Activated T-helper 1 cell treated with anti-CD3 and anti-CD28 coated beads, Interleukin-2, amount 50 U/mL, for 16 hours (primary cell): ENCODE measurements around the gene RNU7-1.

Source experiments
- DNase-seq, 2 donors: peaks; one replicate each; pipeline ENCODE4 v3.0.0-alpha.2; 2020; ENCODE audit warnings: low read depth in 1 of 2, low spot score in 1 of 2

Gene RNU7-1

GRCh38 chr12:6936636-6937480 lies 6.8 kb upstream of the RNU7-1 start:
- DNase-seq = no peak

DNA sequence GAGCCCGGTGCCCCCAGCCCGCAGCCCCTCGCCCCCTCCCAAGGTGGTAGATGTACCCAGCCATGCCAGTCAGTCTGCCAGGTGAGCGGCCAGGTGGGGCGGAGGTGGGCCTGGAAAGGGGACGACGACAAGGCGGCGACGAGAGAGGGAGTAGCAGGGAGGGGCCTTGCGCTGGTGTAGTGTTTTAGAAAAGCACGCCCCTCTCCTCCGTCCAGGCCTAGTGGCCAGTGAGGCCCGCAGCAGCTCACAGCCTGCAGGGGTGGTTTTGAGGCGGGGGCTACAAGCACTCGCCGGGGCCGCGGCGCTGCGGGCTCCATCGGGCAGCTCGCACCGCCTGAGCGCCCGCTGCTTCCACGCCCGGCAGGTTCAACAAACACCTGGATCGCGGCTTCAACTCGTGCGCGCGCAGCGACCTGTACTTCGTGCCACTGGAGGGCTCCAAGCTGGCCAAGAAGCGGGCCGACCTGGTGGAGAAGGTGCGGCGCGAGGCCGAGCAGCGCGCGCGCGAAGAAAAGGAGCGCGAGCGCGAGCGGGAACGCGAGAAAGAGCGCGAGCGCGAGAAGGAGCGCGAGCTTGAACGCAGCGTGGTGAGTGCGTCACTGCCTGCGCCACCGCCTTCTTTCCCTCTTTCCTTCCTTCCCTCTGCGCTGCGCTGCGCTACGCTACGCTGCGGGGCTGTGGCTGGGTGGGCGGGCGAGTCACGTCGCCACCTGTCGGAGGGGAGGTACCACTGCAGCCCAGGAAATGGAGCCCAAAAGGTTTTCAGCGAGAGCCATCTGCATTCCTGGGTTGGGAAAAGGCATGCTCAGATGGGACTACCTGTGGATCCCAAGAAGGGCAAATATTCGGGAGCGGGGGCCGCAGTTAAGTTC lies 5.9 kb upstream of the RNU7-1 start:
- peak; percentile 82 to 90 for DNase-seq

DNA sequence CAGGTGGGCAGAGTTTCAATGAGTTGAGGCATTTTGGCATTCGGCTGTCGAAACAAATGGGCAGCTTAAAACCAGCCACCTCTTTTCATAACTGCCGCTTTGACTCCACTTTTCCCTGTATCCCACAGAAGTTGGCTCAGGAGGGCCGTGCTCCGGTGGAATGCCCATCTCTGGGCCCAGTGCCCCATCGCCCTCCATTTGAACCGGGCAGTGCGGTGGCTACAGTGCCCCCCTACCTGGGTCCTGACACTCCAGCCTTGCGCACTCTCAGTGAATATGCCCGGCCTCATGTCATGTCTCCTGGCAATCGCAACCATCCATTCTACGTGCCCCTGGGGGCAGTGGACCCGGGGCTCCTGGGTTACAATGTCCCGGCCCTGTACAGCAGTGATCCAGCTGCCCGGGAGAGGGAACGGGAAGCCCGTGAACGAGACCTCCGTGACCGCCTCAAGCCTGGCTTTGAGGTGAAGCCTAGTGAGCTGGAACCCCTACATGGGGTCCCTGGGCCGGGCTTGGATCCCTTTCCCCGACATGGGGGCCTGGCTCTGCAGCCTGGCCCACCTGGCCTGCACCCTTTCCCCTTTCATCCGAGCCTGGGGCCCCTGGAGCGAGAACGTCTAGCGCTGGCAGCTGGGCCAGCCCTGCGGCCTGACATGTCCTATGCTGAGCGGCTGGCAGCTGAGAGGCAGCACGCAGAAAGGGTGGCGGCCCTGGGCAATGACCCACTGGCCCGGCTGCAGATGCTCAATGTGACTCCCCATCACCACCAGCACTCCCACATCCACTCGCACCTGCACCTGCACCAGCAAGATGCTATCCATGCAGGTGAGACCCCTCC lies 5.0 kb upstream of the RNU7-1 start:
- DNase-seq = no peak

DNA sequence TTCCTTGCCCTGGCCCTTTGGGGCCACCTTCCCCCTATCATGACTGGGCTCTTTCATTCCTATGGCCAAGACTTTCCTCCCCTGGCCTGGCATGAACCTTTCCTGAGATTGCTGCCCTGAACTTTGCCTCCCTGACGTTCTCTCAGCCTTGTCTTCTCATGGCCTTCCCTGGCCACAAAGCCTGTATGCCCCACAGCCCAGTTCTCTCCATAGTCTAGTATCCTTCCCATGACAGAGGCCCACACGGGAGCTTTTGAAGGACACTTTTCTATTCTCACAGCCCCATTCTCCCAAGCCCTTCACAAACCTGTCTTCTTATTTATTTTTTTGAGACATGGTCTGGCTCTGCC lies 4.5 kb upstream of the RNU7-1 start:
- DNase-seq = no peak

GRCh38 chr12:6941267-6941666 lies 2.3 kb upstream of the RNU7-1 start:
- no peak for DNase-seq

- no peak for DNase-seq
Observed at GRCh38 chr12:6941782-6942181, 1.8 kb upstream of the RNU7-1 start.

DNA sequence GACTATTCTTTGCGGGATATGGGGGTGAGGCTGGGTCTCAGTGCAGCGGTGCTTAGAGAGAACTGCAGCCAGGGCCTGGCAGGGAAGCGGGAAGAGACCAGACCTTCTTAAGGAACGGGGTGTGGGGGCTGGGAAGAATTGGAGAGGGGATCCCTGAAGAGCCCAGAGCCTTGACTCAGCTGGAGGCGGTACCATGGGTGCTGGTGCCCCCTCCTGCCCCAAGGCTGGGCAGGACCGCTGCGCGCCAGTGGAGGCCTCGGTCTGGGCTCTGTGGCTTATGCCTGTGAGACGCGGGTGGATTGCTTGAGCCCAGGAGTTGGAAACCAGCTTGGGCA lies 1.3 kb upstream of the RNU7-1 start:
- no peak for DNase-seq

DNA sequence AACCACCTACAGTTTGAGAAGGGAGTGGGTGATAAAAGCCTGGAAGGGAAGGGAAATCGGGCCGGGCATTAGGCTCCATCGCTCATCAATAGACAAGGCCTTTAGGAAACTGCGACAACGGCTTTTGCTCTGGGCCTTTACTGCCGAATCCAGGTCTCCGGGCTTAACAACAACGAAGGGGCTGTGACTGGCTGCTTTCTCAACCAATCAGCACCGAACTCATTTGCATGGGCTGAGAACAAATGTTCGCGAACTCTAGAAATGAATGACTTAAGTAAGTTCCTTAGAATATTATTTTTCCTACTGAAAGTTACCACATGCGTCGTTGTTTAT lies 261 bp upstream of the RNU7-1 start:
- DNase-seq = peak; percentile 56 to 63

DNA sequence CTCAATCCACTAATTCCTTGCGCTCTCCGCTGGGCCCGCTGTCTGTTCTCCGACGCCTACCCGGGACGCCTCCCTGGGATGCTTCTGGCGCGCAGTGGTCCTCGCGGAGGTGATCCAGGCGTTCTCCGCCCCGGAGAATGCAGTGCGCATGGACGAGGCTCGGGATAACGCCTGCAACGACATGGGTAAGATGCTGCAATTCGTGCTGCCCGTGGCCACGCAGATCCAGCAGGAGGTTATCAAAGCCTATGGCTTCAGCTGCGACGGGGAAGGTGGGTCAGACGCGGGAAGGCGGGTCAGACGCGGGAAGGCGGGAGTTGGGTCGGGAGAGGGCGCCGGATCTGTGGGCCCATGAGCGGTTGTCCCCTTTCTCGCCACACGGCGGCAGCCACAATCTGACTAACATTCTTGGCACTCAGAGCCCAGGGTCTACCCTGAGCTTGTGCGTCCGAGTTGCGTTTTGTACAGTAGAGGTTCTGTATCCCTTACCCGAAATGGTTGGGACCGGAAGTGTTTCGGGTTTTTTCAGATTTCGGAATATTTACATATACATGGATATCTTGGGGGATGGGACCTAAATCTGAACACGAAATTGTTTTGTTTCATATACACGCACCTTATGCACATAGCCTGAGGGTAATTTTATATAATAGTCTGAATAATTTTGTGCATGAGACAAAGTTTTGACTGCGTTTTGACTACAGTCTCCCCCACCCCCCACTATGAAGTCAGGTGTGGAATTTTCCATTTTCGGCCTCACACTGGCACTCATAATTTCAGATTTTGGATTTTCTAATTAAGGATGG lies 968 bp downstream of the RNU7-1 start:
- DNase-seq = peak; percentile 66 to 74

DNA sequence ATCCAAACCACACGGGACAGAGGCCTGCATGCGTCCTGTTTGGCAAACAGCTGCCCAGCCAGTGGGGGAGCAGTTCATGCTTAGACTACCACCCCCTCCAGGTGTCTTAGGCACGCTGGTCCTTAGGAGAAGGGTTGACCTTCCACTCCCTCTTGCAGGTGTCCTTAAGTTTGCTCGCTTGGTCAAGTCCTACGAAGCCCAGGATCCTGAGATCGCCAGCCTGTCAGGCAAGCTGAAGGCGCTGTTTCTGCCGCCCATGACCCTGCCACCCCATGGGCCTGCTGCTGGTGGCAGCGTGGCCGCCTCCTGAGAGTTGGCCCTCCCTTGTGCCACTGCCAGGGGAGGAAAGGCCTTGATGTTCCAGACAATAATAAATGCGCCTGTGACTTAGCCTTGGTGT lies 2.0 kb downstream of the RNU7-1 start:
- no peak for DNase-seq

GRCh38 chr12:6946033-6946919 lies 2.7 kb downstream of the RNU7-1 start:
- no peak for DNase-seq

- DNase-seq = no peak
Observed at GRCh38 chr12:6946920-6947374, 3.3 kb downstream of the RNU7-1 start.

DNA sequence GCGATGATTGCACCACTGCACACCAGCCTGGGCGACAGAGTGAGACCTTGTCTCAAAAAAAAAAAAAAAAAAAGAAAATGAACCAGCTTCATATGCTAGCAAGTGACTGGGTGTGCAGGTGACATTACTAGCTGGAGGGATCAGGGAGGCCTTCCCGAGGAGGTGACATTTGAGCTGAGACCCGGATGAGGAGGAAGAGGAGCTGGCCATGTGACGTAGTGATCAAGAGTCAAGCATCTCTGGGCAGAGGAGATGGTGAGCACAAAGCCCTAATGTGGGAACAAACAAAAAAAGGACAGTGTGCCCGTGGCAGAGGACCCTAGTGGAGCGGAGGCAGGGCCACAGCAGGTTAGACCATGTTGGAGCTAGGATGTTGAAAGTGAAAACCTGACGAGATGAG lies 4.0 kb downstream of the RNU7-1 start:
- no peak for DNase-seq

- DNase-seq = no peak
Observed at GRCh38 chr12:6948873-6949594, 5.4 kb downstream of the RNU7-1 start.

GRCh38 chr12:6950401-6950801 lies 6.8 kb downstream of the RNU7-1 start:
- no peak for DNase-seq

DNA sequence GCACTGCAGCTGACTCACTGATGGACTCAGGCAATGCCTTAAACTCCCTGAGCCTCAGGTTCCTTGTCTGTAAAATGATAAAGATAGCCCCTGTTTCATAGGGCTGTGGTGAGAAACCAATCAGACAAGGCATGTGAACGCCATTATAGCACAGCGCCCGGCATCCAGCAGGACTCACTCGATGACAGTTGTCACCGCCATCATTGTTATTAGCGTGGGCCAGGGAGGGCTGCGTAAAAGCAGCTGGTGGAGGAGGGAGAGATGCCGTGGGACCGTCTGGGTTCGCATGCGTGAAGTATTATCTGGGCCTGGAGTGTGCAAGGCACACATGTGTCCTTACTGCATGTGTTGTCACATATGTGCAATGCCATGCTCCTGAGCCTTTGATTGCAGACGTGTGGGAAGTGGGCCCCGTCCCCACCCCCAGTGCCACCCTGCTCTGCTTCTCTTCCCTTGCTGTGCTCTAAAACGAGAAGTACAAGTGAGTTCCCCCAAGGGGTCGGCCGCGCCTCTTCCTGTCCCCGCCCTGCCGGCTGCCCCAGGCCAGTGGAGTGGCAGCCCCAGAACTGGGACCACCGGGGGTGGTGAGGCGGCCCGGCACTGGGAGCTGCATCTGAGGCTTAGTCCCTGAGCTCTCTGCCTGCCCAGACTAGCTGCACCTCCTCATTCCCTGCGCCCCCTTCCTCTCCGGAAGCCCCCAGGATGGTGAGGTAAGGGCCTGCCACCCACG lies 7.4 kb downstream of the RNU7-1 start, which contains the start of gene PTPN6:
Gene PTPN6 (plus strand): TSS at position 546 of the 730 bp plus-strand sequence. CDS start 157 bp downstream, at position 703.
- DNase-seq = no peak

DNA sequence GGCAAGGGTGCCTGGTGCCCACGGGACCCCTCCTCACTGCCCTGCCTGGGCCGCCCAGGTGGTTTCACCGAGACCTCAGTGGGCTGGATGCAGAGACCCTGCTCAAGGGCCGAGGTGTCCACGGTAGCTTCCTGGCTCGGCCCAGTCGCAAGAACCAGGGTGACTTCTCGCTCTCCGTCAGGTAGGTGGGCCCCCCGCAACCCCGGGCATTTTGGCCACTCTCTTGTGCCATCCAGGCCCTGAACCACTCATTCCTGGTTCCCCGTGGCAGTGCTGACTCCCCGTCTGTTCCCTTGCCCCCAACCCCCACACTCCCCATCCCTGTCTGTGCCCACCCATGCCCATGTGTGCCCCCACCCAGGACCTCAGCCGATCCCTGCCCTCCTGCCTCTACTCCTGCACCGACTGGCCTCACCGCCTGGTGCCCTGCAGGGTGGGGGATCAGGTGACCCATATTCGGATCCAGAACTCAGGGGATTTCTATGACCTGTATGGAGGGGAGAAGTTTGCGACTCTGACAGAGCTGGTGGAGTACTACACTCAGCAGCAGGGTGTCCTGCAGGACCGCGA lies 8.0 kb downstream of the RNU7-1 start:
- DNase-seq = no peak
